ENCODE data around the gene ADAM22.

DNA sequence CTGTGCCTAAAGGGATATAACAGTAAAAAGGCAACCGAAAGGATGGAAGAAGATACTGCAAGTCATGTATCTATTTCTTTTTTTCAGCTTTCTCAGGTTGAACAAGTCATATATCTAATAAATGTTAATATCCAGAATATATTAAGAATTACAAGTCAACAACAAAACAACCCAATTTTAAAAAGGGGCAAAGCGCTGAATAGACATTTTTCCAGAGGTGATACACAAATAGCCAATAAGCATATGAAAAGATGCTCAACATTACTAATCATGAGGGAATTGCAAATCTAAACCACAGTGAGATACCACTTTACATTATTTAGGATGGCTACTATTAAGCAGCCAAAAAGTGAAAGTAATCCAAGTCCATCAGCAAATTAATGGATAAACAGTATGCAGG is 34.8 kb upstream of the ADAM22 start:
- TF ChIP-seq, protein P1, sequence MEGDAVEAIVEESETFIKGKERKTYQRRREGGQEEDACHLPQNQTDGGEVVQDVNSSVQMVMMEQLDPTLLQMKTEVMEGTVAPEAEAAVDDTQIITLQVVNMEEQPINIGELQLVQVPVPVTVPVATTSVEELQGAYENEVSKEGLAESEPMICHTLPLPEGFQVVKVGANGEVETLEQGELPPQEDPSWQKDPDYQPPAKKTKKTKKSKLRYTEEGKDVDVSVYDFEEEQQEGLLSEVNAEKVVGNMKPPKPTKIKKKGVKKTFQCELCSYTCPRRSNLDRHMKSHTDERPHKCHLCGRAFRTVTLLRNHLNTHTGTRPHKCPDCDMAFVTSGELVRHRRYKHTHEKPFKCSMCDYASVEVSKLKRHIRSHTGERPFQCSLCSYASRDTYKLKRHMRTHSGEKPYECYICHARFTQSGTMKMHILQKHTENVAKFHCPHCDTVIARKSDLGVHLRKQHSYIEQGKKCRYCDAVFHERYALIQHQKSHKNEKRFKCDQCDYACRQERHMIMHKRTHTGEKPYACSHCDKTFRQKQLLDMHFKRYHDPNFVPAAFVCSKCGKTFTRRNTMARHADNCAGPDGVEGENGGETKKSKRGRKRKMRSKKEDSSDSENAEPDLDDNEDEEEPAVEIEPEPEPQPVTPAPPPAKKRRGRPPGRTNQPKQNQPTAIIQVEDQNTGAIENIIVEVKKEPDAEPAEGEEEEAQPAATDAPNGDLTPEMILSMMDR (IDR thresholded peaks at IDR 0.05; ENCODE audit: low read depth, low read length): no peak
- TF ChIP-seq MYC (IDR thresholded peaks at IDR 0.05; ENCODE audit: low read depth, low read length): no peak

Measured in NB4 (cell line).